ENCODE data around the gene HIGD1B.

HIGD1B gene

DNA sequence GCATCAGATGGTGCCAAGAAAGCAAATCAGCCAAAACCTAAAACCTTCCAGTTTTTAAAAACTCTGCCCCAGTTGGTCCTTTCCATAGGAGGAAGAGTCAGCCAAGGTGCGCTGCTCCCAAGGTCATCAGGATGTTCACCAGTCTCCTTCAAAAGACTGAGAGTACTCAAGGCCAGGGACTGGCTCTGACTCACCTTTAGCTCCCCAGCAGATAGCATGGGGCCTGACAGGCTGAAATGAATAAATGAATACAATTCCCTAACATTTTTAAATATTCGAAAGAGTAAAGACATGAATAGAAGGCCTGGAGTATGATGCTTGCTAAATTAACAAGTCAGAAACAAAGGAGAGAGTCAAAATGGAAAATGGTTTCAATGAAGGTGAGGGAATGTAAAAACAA, 32.4 kb downstream of the HIGD1B start:
- no peak for DNase-seq (ENCODE audit: low spot score)
- Histone ChIP-seq H3K9me3 (ENCODE audit: severe bottlenecking) (no peaks in the 10 kb centered on the region), H3K27me3 (ENCODE audit: insufficient read depth, poor library complexity, severe bottlenecking) (no peaks in the 10 kb centered on the region), H3K4me1 (ENCODE audit: insufficient read depth, poor library complexity, severe bottlenecking) (no peaks in the 10 kb centered on the region), H3K36me3 (ENCODE audit: low read depth) (peaks cover 97% of the 10 kb centered on the region), H3K4me3 (ENCODE audit: severe bottlenecking) (no peak overlapping the region), H3K27ac (ENCODE audit: poor library complexity, severe bottlenecking) (no peak overlapping the region)
- TF ChIP-seq, protein P1, sequence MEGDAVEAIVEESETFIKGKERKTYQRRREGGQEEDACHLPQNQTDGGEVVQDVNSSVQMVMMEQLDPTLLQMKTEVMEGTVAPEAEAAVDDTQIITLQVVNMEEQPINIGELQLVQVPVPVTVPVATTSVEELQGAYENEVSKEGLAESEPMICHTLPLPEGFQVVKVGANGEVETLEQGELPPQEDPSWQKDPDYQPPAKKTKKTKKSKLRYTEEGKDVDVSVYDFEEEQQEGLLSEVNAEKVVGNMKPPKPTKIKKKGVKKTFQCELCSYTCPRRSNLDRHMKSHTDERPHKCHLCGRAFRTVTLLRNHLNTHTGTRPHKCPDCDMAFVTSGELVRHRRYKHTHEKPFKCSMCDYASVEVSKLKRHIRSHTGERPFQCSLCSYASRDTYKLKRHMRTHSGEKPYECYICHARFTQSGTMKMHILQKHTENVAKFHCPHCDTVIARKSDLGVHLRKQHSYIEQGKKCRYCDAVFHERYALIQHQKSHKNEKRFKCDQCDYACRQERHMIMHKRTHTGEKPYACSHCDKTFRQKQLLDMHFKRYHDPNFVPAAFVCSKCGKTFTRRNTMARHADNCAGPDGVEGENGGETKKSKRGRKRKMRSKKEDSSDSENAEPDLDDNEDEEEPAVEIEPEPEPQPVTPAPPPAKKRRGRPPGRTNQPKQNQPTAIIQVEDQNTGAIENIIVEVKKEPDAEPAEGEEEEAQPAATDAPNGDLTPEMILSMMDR (IDR thresholded peaks at IDR 0.05; ENCODE audit: poor library complexity, severe bottlenecking): no peak
- ATAC-seq (ENCODE audit: low read depth): no peak

DNA sequence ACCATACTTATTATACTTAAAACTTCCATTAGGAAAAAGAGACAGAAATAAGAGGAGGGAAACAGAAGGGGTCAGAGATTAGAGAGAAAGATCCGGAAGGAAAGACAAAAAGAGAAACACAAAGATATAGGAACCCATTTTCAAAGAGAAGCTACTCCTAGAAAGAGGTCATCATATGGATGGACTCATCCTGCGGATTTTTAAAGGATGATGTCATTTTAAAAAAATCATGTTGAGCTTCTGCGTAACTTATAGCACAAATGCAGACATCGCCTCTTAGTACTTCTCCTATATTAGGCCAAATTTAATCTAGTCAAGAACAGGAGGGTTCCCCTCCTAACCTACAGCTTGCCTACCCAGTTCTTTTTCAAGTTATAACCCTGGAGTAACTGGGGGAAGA, 33.5 kb downstream of the HIGD1B start:
- Histone ChIP-seq H3K4me1 (ENCODE audit: insufficient read depth, poor library complexity, severe bottlenecking) (no peaks in the 10 kb centered on the region), H3K36me3 (ENCODE audit: low read depth) (peaks cover 95% of the 10 kb centered on the region), H3K27ac (ENCODE audit: poor library complexity, severe bottlenecking) (no peak overlapping the region), H3K4me3 (ENCODE audit: severe bottlenecking) (no peak overlapping the region), H3K9me3 (ENCODE audit: severe bottlenecking) (no peaks in the 10 kb centered on the region), H3K27me3 (ENCODE audit: insufficient read depth, poor library complexity, severe bottlenecking) (no peaks in the 10 kb centered on the region)
- DNase-seq (ENCODE audit: low spot score) (no peak), ATAC-seq (ENCODE audit: low read depth) (no peak)
- TF ChIP-seq, protein P1 (IDR thresholded peaks at IDR 0.05; ENCODE audit: poor library complexity, severe bottlenecking): no peak

DNA sequence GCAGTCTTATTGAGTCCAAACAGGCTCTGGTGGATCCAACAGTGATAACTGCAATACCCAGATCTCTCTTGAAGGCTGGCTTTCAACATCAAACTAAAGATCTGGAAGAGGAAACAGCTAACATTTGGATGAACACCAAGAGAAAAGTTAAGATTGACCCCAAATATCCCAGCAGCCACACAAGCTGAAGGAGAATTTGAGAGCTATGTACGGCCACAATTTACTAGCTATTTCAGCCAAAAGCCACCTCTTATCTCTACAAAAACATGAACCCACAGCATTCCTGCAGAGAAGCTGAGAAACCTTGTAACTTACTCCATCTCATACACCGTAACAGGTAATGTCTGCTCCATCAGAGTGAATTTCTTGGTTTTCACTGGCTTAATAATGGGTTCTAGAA, 37.3 kb downstream of the HIGD1B start:
- TF ChIP-seq, protein P1 (IDR thresholded peaks at IDR 0.05; ENCODE audit: poor library complexity, severe bottlenecking): no peak
- DNase-seq (ENCODE audit: low spot score) (no peak), ATAC-seq (ENCODE audit: low read depth) (no peak)
- H3K4me1 ChIP-seq (ENCODE audit: insufficient read depth, poor library complexity, severe bottlenecking): no peaks in the 10 kb centered on the region
- no peaks in the 10 kb centered on the region for H3K27me3 ChIP-seq (ENCODE audit: insufficient read depth, poor library complexity, severe bottlenecking)
- no peak overlapping the region for H3K4me3 ChIP-seq (ENCODE audit: severe bottlenecking)
- H3K27ac ChIP-seq (ENCODE audit: poor library complexity, severe bottlenecking): no peak overlapping the region
- no peaks in the 10 kb centered on the region for H3K9me3 ChIP-seq (ENCODE audit: severe bottlenecking)
- H3K36me3 ChIP-seq (ENCODE audit: low read depth): peaks cover 86% of the 10 kb centered on the region

DNA sequence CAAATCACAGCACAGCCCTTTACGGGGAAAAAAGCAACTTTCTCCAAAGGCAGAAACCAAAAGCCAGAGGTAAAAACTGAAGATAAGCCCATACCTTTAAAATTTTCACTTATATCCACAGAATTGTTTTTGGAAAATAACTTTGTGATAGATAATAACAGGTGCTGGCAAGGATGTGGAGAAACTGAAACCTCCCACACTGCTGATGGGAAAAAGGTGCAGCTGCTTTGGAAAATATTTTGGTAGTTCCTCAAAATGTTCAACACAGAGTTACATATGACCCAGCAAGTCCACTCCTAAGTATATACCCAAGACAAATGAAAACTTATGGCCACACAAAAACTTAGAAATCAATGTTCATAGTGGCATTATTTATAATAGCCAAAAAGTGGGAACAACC, 39.3 kb downstream of the HIGD1B start:
- TF ChIP-seq, protein P1 (IDR thresholded peaks at IDR 0.05; ENCODE audit: poor library complexity, severe bottlenecking): no peak
- H3K9me3 ChIP-seq (ENCODE audit: severe bottlenecking): no peaks in the 10 kb centered on the region

DNA sequence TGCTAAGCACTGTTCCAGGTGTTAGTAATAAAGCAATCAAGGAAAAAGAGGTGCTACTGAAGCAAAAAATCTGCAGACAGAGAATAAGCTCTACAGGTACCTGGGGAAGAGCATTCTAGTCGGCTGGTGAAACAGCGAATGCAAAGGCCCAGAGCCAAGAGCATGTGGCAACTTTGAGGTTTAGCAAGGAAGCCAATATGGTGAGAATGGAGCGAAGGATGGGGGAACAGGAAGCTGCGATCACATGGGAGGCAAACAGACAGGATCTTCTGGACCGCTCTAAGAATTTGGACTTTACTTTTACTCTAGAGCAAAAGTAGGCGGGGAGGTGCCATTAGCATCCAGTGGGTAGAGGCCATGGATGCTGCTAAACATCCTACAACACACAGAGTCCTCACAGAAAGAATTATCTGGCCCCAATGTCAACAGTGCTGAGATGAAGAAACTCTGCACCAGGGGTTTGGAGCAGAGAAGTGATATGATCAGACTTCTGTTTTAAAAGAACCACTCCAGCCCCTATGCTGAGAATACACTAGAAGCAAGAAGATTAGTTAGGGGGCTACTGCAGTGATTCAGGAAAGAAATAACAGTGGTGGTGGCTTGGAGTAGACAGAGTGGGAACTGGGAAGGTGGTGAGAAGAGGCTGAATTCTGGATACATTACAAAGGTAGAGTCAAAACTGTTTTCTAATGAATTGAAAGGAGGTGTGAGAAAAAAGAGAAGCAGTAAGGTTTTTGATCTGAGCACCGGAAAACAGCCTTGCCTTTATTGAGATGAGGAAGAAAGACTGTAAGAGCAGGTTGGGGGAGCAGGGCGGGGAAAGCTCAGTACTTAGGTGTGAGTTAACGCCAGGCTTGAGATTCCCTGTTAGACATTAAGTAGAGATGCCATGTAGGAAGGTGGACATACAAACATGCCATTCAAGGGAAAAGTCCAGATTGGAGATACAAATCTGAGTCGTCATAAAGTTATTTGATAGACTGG, 40.6 kb downstream of the HIGD1B start:
- H3K36me3 ChIP-seq (ENCODE audit: low read depth): peaks cover 84% of the 10 kb centered on the region
- DNase-seq (ENCODE audit: low spot score) (no peak), ATAC-seq (ENCODE audit: low read depth) (0 out of 3 replicates have a peak, but pooled peaks have one; percentile 17)
- no peaks in the 10 kb centered on the region for H3K9me3 ChIP-seq (ENCODE audit: severe bottlenecking)
- H3K27me3 ChIP-seq (ENCODE audit: insufficient read depth, poor library complexity, severe bottlenecking): no peaks in the 10 kb centered on the region
- TF ChIP-seq, protein P1 (IDR thresholded peaks at IDR 0.05; ENCODE audit: poor library complexity, severe bottlenecking): no peak
- H3K4me1 ChIP-seq (ENCODE audit: insufficient read depth, poor library complexity, severe bottlenecking): no peaks in the 10 kb centered on the region
- H3K4me3 ChIP-seq (ENCODE audit: severe bottlenecking): no peak overlapping the region
- H3K27ac ChIP-seq (ENCODE audit: poor library complexity, severe bottlenecking): no peak overlapping the region

More for the DNA sequence above, 39.3 kb downstream of the HIGD1B start:
- Histone ChIP-seq H3K27me3 (ENCODE audit: insufficient read depth, poor library complexity, severe bottlenecking) (no peaks in the 10 kb centered on the region), H3K36me3 (ENCODE audit: low read depth) (peaks cover 84% of the 10 kb centered on the region), H3K4me3 (ENCODE audit: severe bottlenecking) (no peak overlapping the region), H3K27ac (ENCODE audit: poor library complexity, severe bottlenecking) (no peak overlapping the region), H3K4me1 (ENCODE audit: insufficient read depth, poor library complexity, severe bottlenecking) (no peaks in the 10 kb centered on the region)
- DNase-seq (ENCODE audit: low spot score) (no peak), ATAC-seq (ENCODE audit: low read depth) (no peak)
